Body of pancreas (tissue), 4 donors: ENCODE results near the gene WIPF2.

Source experiments
- POLR2A ChIP-seq, 3 donors: fragments of 450-650 bp; IDR thresholded peaks; one replicate each; pipeline ENCODE4 v1.6.1; 2016; ENCODE audit warnings: antibody characterized with exemption in 3 of 3, mild to moderate bottlenecking in 2 of 3
- TF ChIP-seq, protein P1 (sequence below), 7 experiments: fragments of 450-650 bp in 4 of 7; fragments of 200-600 bp in 3 of 7; sonication (generic) in 3 of 7; IDR thresholded peaks; one replicate each; pipeline ENCODE4 v1.5.1; 2016 to 2019; ENCODE audit warnings: antibody characterized with exemption in 7 of 7

DNA sequence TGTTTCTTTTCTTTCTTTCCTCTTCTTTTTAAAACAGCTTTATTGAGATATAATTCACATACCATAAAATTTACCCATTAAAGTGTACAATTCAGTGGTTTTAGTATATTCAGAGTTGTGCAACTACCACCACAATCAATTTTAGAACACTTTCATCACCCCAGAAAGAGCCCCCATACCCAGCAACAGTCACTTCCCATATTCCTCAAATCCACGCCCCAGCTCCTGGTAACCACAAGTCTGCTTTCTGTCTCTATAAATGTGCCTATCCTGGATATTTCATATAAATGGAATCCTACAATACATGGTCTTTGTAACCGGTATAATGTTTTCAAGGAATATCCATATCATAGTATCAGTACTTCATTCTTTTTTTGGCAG, 109.3 kb downstream of the WIPF2 start:
- TF ChIP-seq POLR2A (IDR thresholded peaks at IDR 0.05) = no peak
- TF ChIP-seq, protein P1, sequence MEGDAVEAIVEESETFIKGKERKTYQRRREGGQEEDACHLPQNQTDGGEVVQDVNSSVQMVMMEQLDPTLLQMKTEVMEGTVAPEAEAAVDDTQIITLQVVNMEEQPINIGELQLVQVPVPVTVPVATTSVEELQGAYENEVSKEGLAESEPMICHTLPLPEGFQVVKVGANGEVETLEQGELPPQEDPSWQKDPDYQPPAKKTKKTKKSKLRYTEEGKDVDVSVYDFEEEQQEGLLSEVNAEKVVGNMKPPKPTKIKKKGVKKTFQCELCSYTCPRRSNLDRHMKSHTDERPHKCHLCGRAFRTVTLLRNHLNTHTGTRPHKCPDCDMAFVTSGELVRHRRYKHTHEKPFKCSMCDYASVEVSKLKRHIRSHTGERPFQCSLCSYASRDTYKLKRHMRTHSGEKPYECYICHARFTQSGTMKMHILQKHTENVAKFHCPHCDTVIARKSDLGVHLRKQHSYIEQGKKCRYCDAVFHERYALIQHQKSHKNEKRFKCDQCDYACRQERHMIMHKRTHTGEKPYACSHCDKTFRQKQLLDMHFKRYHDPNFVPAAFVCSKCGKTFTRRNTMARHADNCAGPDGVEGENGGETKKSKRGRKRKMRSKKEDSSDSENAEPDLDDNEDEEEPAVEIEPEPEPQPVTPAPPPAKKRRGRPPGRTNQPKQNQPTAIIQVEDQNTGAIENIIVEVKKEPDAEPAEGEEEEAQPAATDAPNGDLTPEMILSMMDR (IDR thresholded peaks at IDR 0.05) = no peak
